GM21619 (cell line): Measurements from ENCODE around the gene PCCA.
"Not testable (repeated sequence)": the region's sequence is repeated elsewhere in the genome, so short reads cannot be mapped to it uniquely, and the experiment has no call there.

Source experiments
- ATAC-seq: cut with Tn5 transposase; IDR thresholded peaks from one replicate; pipeline ENCODE4 v1.9.1; 2021; ENCODE audit not compliant: unreplicated experiment

The PCCA gene

DNA sequence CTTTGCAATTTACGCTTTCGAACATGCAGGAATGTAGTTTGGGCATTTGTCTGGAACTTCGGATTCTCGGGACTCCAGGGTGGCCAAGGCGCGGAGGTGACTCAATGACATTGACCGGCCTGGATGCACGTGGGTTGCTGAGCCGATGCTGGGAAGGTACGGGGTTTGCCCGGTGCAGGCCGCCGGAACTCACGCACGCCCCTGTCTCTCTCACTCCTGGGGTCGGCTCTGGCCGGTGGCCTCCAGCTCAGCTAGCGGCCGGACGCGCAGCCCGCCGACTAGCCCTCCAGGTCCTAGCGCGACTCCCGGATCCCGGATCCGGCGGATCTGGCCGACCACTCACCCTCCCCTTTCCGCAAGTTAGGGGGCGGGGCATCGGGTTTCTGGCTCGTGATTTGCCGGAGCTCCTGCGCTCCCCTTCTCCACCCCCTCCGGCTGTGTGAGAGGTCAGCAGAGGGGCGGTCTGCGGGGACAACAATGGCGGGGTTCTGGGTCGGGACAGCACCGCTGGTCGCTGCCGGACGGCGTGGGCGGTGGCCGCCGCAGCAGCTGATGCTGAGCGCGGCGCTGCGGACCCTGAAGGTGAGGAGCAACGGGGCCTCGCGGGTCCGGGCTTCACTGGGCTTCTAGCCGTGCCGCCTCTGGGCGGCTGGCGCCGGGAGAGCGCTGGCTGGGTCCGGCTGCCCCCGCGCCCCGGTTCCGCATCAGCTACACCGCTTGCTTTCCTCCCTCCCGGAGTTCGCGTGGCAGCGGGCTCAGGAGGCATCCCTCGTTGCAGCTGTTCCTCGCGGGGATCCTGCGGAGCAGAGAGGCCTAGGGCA lies at the start of gene PCCA:
TSS of gene PCCA (plus strand) at position 450 of the 821 bp plus-strand sequence. CDS start at position 478, 28 bp downstream.
- peak; percentile 94 for ATAC-seq

GRCh38 chr13:100039740-100040139 lies 49.2 kb upstream of the PCCA start:
- ATAC-seq: no peak

GRCh38 chr13:100040196-100040595 lies 48.7 kb upstream of the PCCA start:
- no peak for ATAC-seq

GRCh38 chr13:100044936-100045335 lies 44.0 kb upstream of the PCCA start:
- no peak for ATAC-seq

- ATAC-seq: no peak
These were observed 43.5 kb upstream of the PCCA start for GRCh38 chr13:100045355-100045754.

DNA sequence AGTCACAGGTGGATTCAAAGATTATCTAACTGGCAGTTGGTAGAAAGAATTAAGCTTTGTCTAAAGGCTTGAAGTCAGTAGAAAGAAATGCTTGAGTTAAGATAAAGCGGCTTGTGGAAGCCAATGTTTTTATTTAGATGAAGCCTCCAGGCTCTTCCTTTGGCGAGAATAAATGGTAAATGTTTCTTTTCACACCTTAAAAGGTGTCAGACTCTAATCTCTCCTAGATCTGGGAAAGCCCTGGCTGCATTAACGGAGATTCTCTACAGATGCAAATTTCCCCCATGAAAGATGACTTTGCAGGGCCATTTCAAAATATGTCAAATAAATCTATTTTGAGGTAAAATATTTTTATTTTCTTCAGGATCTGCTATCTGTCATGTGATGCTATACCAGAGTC lies 37.8 kb upstream of the PCCA start:
- no peak for ATAC-seq

DNA sequence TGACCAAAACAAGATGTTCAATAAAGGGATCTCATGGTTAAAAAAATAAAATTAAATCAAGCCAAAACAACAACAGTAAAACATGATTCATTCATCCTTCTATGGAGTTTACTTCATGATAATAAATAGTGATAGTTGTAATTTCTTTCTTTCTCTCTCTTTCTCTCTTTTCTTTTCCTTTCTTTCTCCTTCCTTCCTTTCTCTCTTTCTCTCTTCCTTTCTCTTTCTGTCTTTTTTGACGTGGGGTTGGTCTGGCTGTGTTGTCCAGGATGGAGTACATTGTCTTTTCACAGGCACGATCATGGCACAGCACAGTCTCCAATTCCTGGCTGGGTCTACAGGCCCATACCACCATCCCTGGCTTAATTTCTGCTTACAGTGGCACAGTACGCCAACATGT lies 29.1 kb upstream of the PCCA start:
- no peak for ATAC-seq

- no peak for ATAC-seq
These were observed 25.6 kb upstream of the PCCA start for GRCh38 chr13:100063333-100063732.

GRCh38 chr13:100063906-100064305 lies 25.0 kb upstream of the PCCA start:
- ATAC-seq: no peak

- ATAC-seq: no peak
These were observed 20.6 kb upstream of the PCCA start for GRCh38 chr13:100068133-100068931.

- ATAC-seq: no peak
These were observed 19.6 kb upstream of the PCCA start for GRCh38 chr13:100069278-100069677.

DNA sequence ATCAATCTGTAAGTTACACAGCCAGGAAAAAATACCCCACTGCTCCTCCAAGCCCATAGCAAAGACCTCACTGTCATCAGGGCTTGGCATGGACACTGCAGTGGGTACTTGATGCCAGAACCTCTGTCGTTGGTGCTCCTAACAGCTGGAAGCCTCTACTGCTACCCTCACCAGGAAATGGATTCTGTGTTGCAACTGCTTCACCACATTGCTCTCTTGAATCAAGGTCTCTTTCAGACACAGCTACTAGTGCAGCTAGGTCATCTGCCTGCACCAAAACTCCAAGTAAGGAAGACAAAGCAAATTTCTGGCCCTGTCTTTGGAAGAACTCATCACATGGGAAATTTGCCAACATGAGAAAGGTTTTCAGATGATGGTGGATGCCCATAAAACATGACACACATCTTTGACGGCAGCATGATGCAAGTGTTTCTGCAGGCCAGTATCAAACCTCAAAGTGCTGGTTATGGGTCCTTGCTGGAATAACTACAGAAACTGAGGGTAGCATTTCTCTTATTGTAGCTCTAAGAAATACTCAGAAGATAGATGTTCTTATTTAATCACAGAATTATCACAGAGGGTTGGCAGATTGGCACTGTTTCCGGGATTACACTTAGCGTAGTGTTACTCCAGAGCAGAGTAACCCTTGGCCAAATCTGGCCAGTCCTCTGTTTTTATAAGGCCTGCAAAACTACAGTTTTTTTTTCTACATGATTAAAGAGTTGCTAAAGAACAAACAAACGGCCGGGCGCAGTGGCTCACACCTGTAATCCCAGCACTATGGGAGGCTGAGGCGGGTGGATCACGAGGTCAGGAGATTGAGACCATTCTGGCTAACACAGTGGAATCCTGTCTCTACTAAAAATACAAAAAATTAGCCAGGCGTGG lies 12.9 kb upstream of the PCCA start:
- no peak for ATAC-seq

DNA sequence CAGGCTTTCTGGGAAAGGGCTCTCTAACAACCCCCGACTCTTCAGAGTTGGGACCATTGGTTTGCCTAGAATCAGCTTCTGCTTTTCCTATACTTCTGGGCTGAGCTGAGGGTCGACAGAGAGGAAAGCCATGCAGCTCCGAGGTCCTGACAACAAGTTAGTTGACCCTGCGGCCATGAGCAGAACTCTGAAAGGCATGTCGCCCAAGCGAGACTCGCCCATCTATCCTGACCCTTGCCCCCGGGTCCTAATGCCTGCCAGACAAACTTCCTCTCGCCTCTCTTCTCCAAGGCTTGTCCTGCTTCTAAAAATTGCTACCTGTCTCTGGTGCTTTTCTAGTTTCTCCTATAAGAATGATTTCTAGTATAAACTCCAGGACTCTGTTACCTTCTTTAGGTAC lies 9.9 kb upstream of the PCCA start:
- ATAC-seq: not testable (repeated sequence)

- ATAC-seq: not testable (repeated sequence)
These were observed 5.5 kb upstream of the PCCA start for GRCh38 chr13:100083401-100083800.

DNA sequence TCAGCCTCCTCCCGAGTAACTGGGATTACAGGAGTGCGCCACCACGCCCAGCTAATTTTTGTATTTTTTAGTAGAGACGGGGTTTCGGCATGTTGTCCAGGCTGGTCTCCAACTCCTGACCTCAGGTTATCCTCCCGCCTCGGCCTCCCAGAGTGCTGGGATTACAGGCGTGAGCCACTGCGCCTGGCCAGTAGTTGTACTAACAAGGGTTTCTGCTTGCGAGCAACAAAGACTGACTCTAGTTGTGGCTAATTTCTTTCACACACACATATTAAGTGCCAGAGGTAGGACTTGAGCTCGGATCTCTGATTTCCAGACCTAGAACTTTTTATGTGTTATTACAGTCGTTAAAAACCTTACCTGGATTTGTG lies 635 bp upstream of the PCCA start:
- no peak for ATAC-seq

- peak; percentile 30 for ATAC-seq
These were observed 656 bp downstream of the PCCA start for GRCh38 chr13:100089465-100090032.

GRCh38 chr13:100090861-100091260 lies 2.0 kb downstream of the PCCA start:
- no peak for ATAC-seq

DNA sequence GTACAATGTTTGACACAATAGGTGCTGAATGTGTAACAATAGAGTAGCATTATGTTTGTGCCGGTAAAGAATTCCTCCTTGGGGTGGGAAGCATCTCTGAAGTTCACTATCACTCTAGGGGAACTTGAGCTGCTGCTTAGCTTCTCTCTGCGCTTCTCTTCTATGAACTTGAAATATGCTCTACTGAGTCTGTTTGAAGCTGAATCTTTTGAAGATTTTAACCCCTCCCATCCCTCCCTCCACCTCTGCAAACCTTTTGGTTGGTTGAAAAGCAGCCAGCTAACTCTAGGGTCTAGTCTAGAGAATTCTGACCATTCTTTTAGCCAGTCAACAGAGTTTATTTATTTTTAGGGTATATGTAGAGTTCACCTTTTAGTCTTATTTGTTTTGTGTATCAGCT lies 2.5 kb downstream of the PCCA start:
- ATAC-seq: no peak

DNA sequence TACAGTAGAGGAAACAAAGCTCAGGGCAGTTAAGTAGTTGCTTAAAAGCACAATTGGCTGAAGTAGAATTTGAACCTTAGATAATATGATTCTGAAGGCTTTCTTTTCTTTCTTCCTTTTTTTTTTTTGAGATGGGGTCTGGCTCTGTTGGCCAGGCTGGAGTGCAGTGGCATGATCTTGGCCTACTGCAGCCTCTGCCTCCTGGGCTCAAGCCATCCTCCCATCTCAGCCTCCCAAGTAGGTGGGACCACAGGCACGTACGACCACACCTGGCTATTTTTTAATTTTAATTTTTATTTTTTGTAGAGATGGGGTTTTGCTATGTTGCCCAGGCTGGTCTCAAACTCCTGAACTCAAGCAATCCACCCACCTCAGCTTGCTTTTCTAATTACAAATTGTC lies 3.4 kb downstream of the PCCA start:
- not testable (repeated sequence) for ATAC-seq

DNA sequence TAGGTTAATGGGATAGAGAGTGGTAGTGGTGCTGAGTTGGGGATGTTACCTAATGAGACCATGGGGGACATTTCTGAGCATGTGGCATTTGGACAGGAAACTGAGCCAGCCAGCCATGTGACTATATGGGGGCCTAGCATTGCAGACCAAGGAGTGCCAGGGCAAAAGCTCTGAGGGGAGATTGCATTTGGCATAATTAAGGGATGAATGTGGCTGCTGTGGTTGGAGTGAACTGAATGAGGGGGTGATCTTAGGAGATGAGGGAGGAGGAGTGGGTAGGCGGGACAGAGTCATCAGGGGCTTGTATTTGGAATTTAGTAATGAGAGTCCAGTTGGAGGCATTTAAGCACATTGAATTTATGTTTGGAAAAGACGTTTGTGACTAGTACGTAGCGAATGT lies 6.6 kb downstream of the PCCA start:
- no peak for ATAC-seq

GRCh38 chr13:100096526-100096925 lies 7.6 kb downstream of the PCCA start:
- ATAC-seq: no peak
